Prostate gland (tissue), 2 donors: Measurements from ENCODE around the gene PRF1. TPM values are rescaled to one million over a fixed set of nuclear protein-coding genes. Genes with fewer than 3 reads are reported as not detected.

ENCODE experiments used
- DNase-seq: peaks from one replicate; pipeline ENCODE4 v3.0.0-alpha.2; 2019; ENCODE audit warnings: low spot score
- H3K27ac ChIP-seq, 2 donors: fragments of 200-600 bp; sonication (generic); 2 replicates each; pipeline ENCODE4 v1.5.1; 2017 to 2019
- H3K27me3 ChIP-seq: fragments of 200-600 bp; sonication (generic); replicated peaks from 2 replicates; pipeline ENCODE4 v1.5.1; 2019; ENCODE audit not compliant: insufficient read depth
- H3K36me3 ChIP-seq, 2 donors: fragments of 200-600 bp; sonication (generic); 1 replicate in 1 of 2; 2 replicates in 1 of 2; pipeline versions ENCODE4 v1.5.1 to v1.8.1; 2017 to 2019
- H3K4me1 ChIP-seq: fragments of 200-600 bp; sonication (generic); replicated peaks from 2 replicates; pipeline ENCODE4 v1.5.1; 2019
- H3K4me3 ChIP-seq, 2 donors: fragments of 200-600 bp; sonication (generic); 2 replicates each; pipeline ENCODE4 v1.5.1; 2017 to 2019
- H3K9me3 ChIP-seq: fragments of 200-600 bp; sonication (generic); 2 replicates; pipeline ENCODE4 v1.5.1; 2017
- CTCF ChIP-seq, 4 experiments: fragments of 200-600 bp in 2 of 4; fragments of 450-650 bp in 2 of 4; sonication (generic) in 2 of 4; IDR thresholded peaks; 1 replicate in 3 of 4; 2 replicates in 1 of 4; pipeline ENCODE4 v1.5.1; 2016 to 2019; ENCODE audit warnings: antibody characterized with exemption in 4 of 4, mild to moderate bottlenecking in 2 of 4, moderate library complexity in 2 of 4
- POLR2A ChIP-seq: fragments of 450-650 bp; IDR thresholded peaks from one replicate; pipeline ENCODE4 v1.6.1; 2016; ENCODE audit warnings: antibody characterized with exemption, mild to moderate bottlenecking
- POLR2AphosphoS5 ChIP-seq: sonication (generic); formaldehyde crosslinking; IDR thresholded peaks from one replicate; pipeline ENCODE4 v1.6.1; 2017; ENCODE audit warnings: antibody characterized with exemption
- WGBS: methylation state at CpG from one replicate; pipeline ENCODE4 v1.1.5; 2018; 5-methylcytosine and 5-hydroxymethylcytosine counted together
- intact Hi-C: fragments of 100-400 bp; cut with DNase I; formaldehyde crosslinking; loops from one replicate; pipeline ENCODE4 v1.14.2; 2022
- total RNA-seq, 2 donors: library from RNA; depleted of rRNA; stranded (reverse); fragments of >200 nt; gene quantifications; one replicate each; pipeline ENCODE4 v1.1.0, GENCODE V29; 2016

PRF1 gene
- total RNA-seq, 2 donors from 2014 or later = 0.32 to 2.3 TPM

GRCh38 chr10:70605161-70605560, 2.6 kb upstream of the PRF1 start:
- Histone ChIP-seq H3K27ac (no peak overlapping the region), H3K9me3 (no peaks in the 10 kb centered on the region), H3K4me3 (no peak overlapping the region), H3K4me1 (no peaks in the 10 kb centered on the region), H3K27me3 (no peaks in the 10 kb centered on the region), H3K36me3 (no peaks in the 10 kb centered on the region)
- DNase-seq = no peak
- TF ChIP-seq POLR2AphosphoS5 (no peak), POLR2A (no peak), CTCF (IDR thresholded peaks at IDR 0.05) (no peak)
- intact Hi-C loops = no loop called here
- 58% methylated on average over 2 of the region's 2 CpGs for WGBS

DNA sequence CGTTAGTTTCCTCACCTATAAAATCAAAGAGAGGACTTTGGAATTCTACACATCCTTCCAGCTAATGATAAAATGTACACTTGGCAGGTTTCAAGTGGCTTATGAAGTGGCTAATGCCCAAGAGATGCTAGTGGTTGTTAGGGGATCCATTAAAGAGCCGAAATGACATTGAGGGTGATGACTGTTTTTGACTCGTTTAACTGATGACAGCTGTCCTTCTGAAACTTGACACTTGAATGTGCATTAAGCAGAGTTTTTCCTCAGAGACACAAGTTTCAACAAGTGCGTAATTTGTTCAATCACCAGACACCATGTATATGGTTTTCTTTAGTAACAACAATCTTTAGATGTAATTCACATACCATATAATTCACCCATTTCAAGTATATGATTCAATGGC, 1.6 kb upstream of the PRF1 start:
- Histone ChIP-seq H3K36me3 (no peaks in the 10 kb centered on the region), H3K9me3 (no peaks in the 10 kb centered on the region), H3K27ac (no peak overlapping the region), H3K4me1 (no peaks in the 10 kb centered on the region), H3K27me3 (no peaks in the 10 kb centered on the region), H3K4me3 (no peak overlapping the region)
- intact Hi-C loops = no loop called here
- 85% methylated on average over 4 of the region's 4 CpGs for WGBS
- DNase-seq = no peak
- TF ChIP-seq POLR2AphosphoS5 = no peak

GRCh38 chr10:70603449-70603801, 884 bp upstream of the PRF1 start:
- Histone ChIP-seq H3K4me1 (no peaks in the 10 kb centered on the region), H3K36me3 (no peaks in the 10 kb centered on the region), H3K27me3 (no peaks in the 10 kb centered on the region), H3K27ac (no peak overlapping the region), H3K4me3 (no peak overlapping the region), H3K9me3 (no peaks in the 10 kb centered on the region)
- WGBS = 92% methylated on average over 7 of the region's 7 CpGs
- TF ChIP-seq CTCF (IDR thresholded peaks at IDR 0.05) (no peak), POLR2AphosphoS5 (no peak), POLR2A (no peak)
- intact Hi-C loops = no loop called here
- no peak for DNase-seq

- Histone ChIP-seq H3K4me3 (no peak overlapping the region), H3K9me3 (no peaks in the 10 kb centered on the region), H3K36me3 (no peaks in the 10 kb centered on the region), H3K27me3 (no peaks in the 10 kb centered on the region), H3K4me1 (no peaks in the 10 kb centered on the region), H3K27ac (no peak overlapping the region)
- 81% methylated on average over 3 of the region's 5 CpGs for WGBS
- TF ChIP-seq CTCF (IDR thresholded peaks at IDR 0.05) = no peak
- no peak for TF ChIP-seq POLR2A
- intact Hi-C loops = no loop called here
- DNase-seq = no peak
These were observed 795 bp downstream of the PRF1 start for GRCh38 chr10:70601746-70602145.

- WGBS = 98% methylated on average over 24 of the region's 24 CpGs
These were observed 1.8 kb downstream of the PRF1 start for GRCh38 chr10:70600512-70601395.

More at GRCh38 chr10:70600512-70601395, 1.8 kb downstream of the PRF1 start:
- H3K27me3 ChIP-seq = no peaks in the 10 kb centered on the region
- H3K4me1 ChIP-seq = no peaks in the 10 kb centered on the region
- no peak overlapping the region for H3K4me3 ChIP-seq
- TF ChIP-seq CTCF (IDR thresholded peaks at IDR 0.05) (no peak), POLR2AphosphoS5 (no peak)
- no peaks in the 10 kb centered on the region for H3K36me3 ChIP-seq
- intact Hi-C loops = no loop called here
- H3K27ac ChIP-seq = no peak overlapping the region
- DNase-seq = no peak
- H3K9me3 ChIP-seq = no peaks in the 10 kb centered on the region
